SK-N-MC (cell line): Measurements from ENCODE around the gene APMAP.

Experiments used
- DNase-seq: peaks from one replicate; pipeline ENCODE4 v3.0.0-alpha.2; 2011; ENCODE audit warnings: low read depth, low spot score
- H3K27ac ChIP-seq: fragments of 200-600 bp; sonication (generic); 2 replicates; pipeline ENCODE4 v1.5.1; 2016; ENCODE audit warnings: mixed run types
- H3K36me3 ChIP-seq: fragments of 200-600 bp; sonication (generic); 2 replicates; pipeline ENCODE4 v1.6.1; 2017; ENCODE audit warnings: antibody characterized with exemption, low read length, mixed read lengths; ENCODE audit not compliant: insufficient read depth
- H3K4me3 ChIP-seq: fragments of 200-600 bp; sonication (generic); 2 replicates; pipeline ENCODE4 v1.5.1; 2016
- H3K9ac ChIP-seq: fragments of 200-600 bp; sonication (generic); 2 replicates; pipeline ENCODE4 v1.8.0; 2017; ENCODE audit warnings: mixed run types, mixed read lengths; ENCODE audit not compliant: insufficient read length
- H3K9me3 ChIP-seq: fragments of 200-600 bp; sonication (generic); 2 replicates; pipeline ENCODE4 v1.6.1; 2017; ENCODE audit warnings: low read depth, mild to moderate bottlenecking, antibody characterized with exemption, low read length, moderate library complexity, mixed read lengths
- EZH2 ChIP-seq: fragments of 200-600 bp; sonication (generic); IDR thresholded peaks from one replicate; pipeline ENCODE4 v1.6.1; 2017; ENCODE audit warnings: antibody characterized with exemption
- FOXP2 ChIP-seq: optimal IDR thresholded peaks from 2 replicates; pipeline ENCODE3; 2011; ENCODE audit warnings: mild to moderate bottlenecking, moderate library complexity; ENCODE audit not compliant: insufficient read depth; ENCODE audit errors: extremely low read length, control extremely low read depth
- POLR2AphosphoS5 ChIP-seq: IDR thresholded peaks from 2 replicates; pipeline ENCODE4 v1.6.1; 2012; ENCODE audit warnings: mild to moderate bottlenecking, low read depth, low read length, borderline replicate concordance

APMAP gene

DNA sequence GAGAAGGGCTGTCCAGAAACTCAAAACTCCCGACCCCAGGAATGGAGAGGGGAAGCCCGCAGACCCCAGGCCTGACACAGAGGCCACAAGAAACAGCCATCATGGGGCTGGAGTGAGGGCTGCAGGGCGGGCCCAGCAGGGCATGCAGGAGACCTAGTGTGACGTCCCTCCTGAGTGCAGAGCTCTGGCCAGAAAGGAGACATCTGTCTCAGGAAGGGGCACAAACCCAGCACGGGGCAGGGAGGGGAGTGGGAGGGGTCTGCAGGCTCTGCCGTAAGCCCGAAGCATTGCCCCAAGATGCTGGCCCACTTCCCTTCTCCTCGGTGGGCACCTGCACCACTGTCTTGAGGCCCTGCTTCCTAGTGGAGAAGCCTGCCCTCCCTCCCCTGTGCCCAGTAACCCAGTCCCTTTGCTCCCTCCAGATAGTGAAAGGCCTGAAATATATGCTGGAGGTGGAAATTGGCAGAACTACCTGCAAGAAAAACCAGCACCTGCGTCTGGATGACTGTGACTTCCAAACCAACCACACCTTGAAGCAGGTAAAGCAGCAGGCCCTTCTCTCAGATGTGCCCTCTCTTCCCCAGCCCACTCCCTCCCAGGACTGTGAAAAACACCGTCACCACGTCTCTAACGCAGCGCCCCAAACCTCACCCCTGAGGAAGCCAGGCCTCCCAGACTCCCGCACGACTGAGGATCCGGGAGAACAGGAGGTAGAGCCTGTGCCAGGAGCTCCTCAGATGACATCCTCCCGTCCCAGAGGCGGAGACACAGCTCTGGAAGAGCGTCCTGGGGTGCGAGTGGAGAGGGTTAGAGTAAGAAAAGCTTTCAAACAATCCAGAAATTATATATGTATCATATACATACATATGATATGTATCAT is 33.8 kb downstream of the APMAP start:
- TF ChIP-seq EZH2 (no peak), FOXP2 (no peak), POLR2AphosphoS5 (no peak)
- Histone ChIP-seq H3K36me3 (no peaks in the 10 kb centered on the region; the same call in 1 of the 2 replicates), H3K27ac (no peak overlapping the region), H3K9ac (no peak overlapping the region), H3K9me3 (no peaks in the 10 kb centered on the region), H3K4me3 (no peak overlapping the region)
- DNase-seq, result no peak

GRCh38 chr20:24957326-24958016 is 35.1 kb downstream of the APMAP start:
- DNase-seq, result no peak
- Histone ChIP-seq H3K9me3 (no peaks in the 10 kb centered on the region), H3K36me3 (no peaks in the 10 kb centered on the region), H3K4me3 (no peak overlapping the region), H3K27ac (no peak overlapping the region), H3K9ac (no peak overlapping the region)
- no peak for TF ChIP-seq POLR2AphosphoS5
- no peak for TF ChIP-seq EZH2
- TF ChIP-seq FOXP2, result no peak

- DNase-seq, result no peak
- no peaks in the 10 kb centered on the region for H3K36me3 ChIP-seq
Measured at GRCh38 chr20:24956001-24956841, 36.3 kb downstream of the APMAP start.

GRCh38 chr20:24955045-24955444 is 37.5 kb downstream of the APMAP start:
- H3K9ac ChIP-seq, result no peak overlapping the region
- TF ChIP-seq POLR2AphosphoS5, result no peak

More at GRCh38 chr20:24956001-24956841, 36.3 kb downstream of the APMAP start:
- no peak for TF ChIP-seq EZH2
- TF ChIP-seq POLR2AphosphoS5, result no peak
- no peak for TF ChIP-seq FOXP2
- Histone ChIP-seq H3K27ac (no peak overlapping the region), H3K9ac (no peak overlapping the region), H3K9me3 (no peaks in the 10 kb centered on the region), H3K4me3 (no peak overlapping the region)

DNA sequence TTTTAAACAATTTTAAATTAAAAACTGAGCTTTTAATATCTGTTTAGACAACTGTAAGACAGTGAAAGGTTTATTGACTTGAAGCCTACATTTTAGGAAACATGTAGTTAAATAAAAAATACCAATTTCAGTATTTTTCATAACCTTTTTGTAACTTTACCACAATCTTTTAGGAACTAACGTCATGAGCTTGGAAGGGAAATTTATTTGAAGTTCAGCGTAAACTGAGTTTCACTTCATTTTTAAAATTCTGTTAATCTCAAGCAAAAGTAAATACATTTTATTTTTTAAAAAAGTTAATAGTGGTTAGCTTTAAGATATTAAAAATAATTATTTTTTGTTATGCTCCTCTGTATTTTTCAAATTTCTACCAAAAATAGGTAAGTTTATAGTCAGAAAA is 38.0 kb downstream of the APMAP start:
- no peaks in the 10 kb centered on the region for H3K36me3 ChIP-seq
- no peak for DNase-seq
- no peaks in the 10 kb centered on the region for H3K9me3 ChIP-seq
- TF ChIP-seq POLR2AphosphoS5 (no peak), FOXP2 (no peak), EZH2 (no peak)
- no peak overlapping the region for H3K9ac ChIP-seq
- no peak overlapping the region for H3K27ac ChIP-seq
- no peak overlapping the region for H3K4me3 ChIP-seq

More at GRCh38 chr20:24955045-24955444, 37.5 kb downstream of the APMAP start:
- DNase-seq, result no peak
- no peak overlapping the region for H3K27ac ChIP-seq
- no peaks in the 10 kb centered on the region for H3K9me3 ChIP-seq
- H3K4me3 ChIP-seq, result no peak overlapping the region
- no peaks in the 10 kb centered on the region for H3K36me3 ChIP-seq

GRCh38 chr20:24954151-24954550 is 38.4 kb downstream of the APMAP start:
- TF ChIP-seq FOXP2, result no peak
- TF ChIP-seq POLR2AphosphoS5, result no peak
- no peak for TF ChIP-seq EZH2
- Histone ChIP-seq H3K4me3 (no peak overlapping the region), H3K27ac (no peak overlapping the region), H3K36me3 (no peaks in the 10 kb centered on the region), H3K9ac (no peak overlapping the region), H3K9me3 (no peaks in the 10 kb centered on the region)
- DNase-seq, result no peak

DNA sequence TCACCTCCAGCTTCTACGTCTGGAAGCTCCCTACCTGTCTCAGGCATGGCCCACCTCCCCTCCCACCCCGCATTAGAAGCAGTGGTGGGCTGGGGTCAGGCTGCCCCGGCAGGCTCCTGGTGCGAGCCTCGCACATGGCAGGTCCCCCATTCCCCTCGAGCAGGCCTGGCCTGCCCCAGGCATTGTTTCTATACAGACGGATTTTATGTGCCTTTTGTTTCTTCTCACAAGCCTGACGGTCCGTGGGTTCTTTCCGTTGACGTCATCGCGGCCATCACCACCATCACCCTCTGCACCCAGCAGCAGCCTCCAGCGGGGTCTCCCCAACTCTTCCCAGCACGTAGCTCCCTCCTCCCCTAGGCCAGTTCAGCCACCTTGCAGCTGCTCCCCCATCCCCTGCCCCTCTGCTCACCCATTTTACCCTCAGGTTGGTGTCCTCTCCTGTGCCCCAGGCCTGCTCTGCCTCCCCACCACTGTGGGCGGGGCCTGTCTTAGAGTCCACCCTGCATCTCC is 38.9 kb downstream of the APMAP start:
- H3K9ac ChIP-seq, result no peak overlapping the region
- no peak for DNase-seq
- no peak overlapping the region for H3K27ac ChIP-seq
- no peaks in the 10 kb centered on the region for H3K9me3 ChIP-seq
- H3K4me3 ChIP-seq, result no peak overlapping the region
- no peaks in the 10 kb centered on the region for H3K36me3 ChIP-seq
- TF ChIP-seq POLR2AphosphoS5 (no peak), EZH2 (no peak), FOXP2 (no peak)

DNA sequence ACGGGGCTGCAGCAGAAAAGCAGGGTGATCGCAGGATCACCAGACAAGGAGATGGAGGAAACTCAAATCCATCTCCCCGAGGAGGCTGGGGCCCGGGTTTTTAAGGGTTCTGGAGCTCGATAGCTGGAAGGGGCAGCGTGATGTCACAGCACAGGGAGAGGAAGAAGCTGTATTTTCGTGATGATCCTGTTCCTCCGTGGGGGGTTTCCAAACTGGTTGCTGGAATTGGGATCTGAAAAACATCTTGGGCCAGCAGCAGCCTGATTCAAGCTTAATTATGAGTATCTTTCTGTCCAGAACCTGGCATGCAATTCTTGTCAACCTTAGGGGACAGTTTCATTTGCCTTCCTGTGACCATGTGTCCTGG is 39.4 kb downstream of the APMAP start:
- Histone ChIP-seq H3K27ac (no peak overlapping the region), H3K4me3 (no peak overlapping the region), H3K36me3 (no peaks in the 10 kb centered on the region), H3K9ac (no peak overlapping the region), H3K9me3 (no peaks in the 10 kb centered on the region)
- no peak for TF ChIP-seq FOXP2
- no peak for TF ChIP-seq EZH2
- no peak for TF ChIP-seq POLR2AphosphoS5
- no peak for DNase-seq
